ENCODE data around the gene MYOM1.

The MYOM1 gene

GRCh38 chr18:3151399-3152264 is 68.1 kb downstream of the MYOM1 start:
- peak; percentile 38 for DNase-seq (ENCODE audit: low spot score)

GRCh38 chr18:3150688-3151087 is 69.1 kb downstream of the MYOM1 start:
- DNase-seq (ENCODE audit: low spot score) = no peak

GRCh38 chr18:3150274-3150673 is 69.5 kb downstream of the MYOM1 start:
- DNase-seq (ENCODE audit: low spot score) = no peak

GRCh38 chr18:3148930-3149535 is 70.7 kb downstream of the MYOM1 start:
- DNase-seq (ENCODE audit: low spot score) = no peak

GRCh38 chr18:3147935-3148554 is 71.7 kb downstream of the MYOM1 start:
- DNase-seq (ENCODE audit: low spot score) = no peak

- no peak for DNase-seq (ENCODE audit: low spot score)
These were observed 78.7 kb downstream of the MYOM1 start for GRCh38 chr18:3140986-3141639.

GRCh38 chr18:3140342-3140741 is 79.4 kb downstream of the MYOM1 start:
- DNase-seq (ENCODE audit: low spot score) = no peak

- DNase-seq (ENCODE audit: low spot score) = no peak
These were observed 80.4 kb downstream of the MYOM1 start for GRCh38 chr18:3139406-3139805.

- DNase-seq (ENCODE audit: low spot score) = no peak
These were observed 81.3 kb downstream of the MYOM1 start for GRCh38 chr18:3138274-3138975.

GRCh38 chr18:3135536-3135935 is 84.2 kb downstream of the MYOM1 start:
- peak; percentile 66 for DNase-seq (ENCODE audit: low spot score)

- no peak for DNase-seq (ENCODE audit: low spot score)
These were observed 87.1 kb downstream of the MYOM1 start for GRCh38 chr18:3132700-3133099.

GRCh38 chr18:3130344-3130743 is 89.4 kb downstream of the MYOM1 start:
- no peak for DNase-seq (ENCODE audit: low spot score)

- DNase-seq (ENCODE audit: low spot score) = peak; percentile 93
These were observed 90.5 kb downstream of the MYOM1 start for GRCh38 chr18:3129053-3129864.

GRCh38 chr18:3126457-3127097 is 93.2 kb downstream of the MYOM1 start:
- DNase-seq (ENCODE audit: low spot score) = no peak

- DNase-seq (ENCODE audit: low spot score) = no peak
These were observed 94.9 kb downstream of the MYOM1 start for GRCh38 chr18:3124822-3125221.

- DNase-seq (ENCODE audit: low spot score) = no peak
These were observed 96.9 kb downstream of the MYOM1 start for GRCh38 chr18:3122851-3123250.

GRCh38 chr18:3121259-3121658 is 98.5 kb downstream of the MYOM1 start:
- no peak for DNase-seq (ENCODE audit: low spot score)

GRCh38 chr18:3120356-3120755 is 99.4 kb downstream of the MYOM1 start:
- no peak for DNase-seq (ENCODE audit: low spot score)

GRCh38 chr18:3119401-3120341 is 100.1 kb downstream of the MYOM1 start:
- DNase-seq (ENCODE audit: low spot score) = no peak

Measured in globus pallidus (tissue), 1 donor.